Psoas muscle (tissue), 8 donors: ENCODE measurements around the gene RSPH6A. TPM values are rescaled to one million over a fixed set of nuclear protein-coding genes. Genes with fewer than 3 reads are reported as not detected.

Experiments
- ATAC-seq, 4 donors: fragments of 200-7000 bp; cut with Tn5 transposase; one replicate each; pipeline ENCODE4 v1.9.1; 2020; ENCODE audit warnings: moderate library complexity in 3 of 4, mild to moderate bottlenecking in 2 of 4
- DNase-seq, 2 donors: peaks; one replicate each; pipeline ENCODE4 v3.0.0-alpha.2; 2020
- H3K27ac ChIP-seq: fragments of 200-600 bp; one replicate; pipeline ENCODE4 v1.8.0; 2022
- H3K27me3 ChIP-seq, 3 donors: fragments of 200-600 bp in 1 of 3; one replicate each; pipeline versions ENCODE4 v1.6.1 to v1.8.0; 2013 to 2022; ENCODE audit warnings: low read length in 2 of 3, mild to moderate bottlenecking in 2 of 3, moderate library complexity in 1 of 3; ENCODE audit not compliant: insufficient read depth in 3 of 3
- H3K36me3 ChIP-seq, 2 donors: fragments of 200-600 bp in 1 of 2; one replicate each; pipeline versions ENCODE4 v1.6.1 to v1.8.0; 2013 to 2022; ENCODE audit warnings: low read depth in 1 of 2, mild to moderate bottlenecking in 1 of 2, moderate library complexity in 1 of 2; ENCODE audit not compliant: insufficient read depth in 1 of 2
- H3K4me1 ChIP-seq: fragments of 200-600 bp; one replicate; pipeline ENCODE4 v1.8.0; 2022
- H3K4me3 ChIP-seq: fragments of 200-600 bp; one replicate; pipeline ENCODE4 v1.8.0; 2022; ENCODE audit warnings: mild to moderate bottlenecking
- H3K9me3 ChIP-seq: fragments of 200-600 bp; one replicate; pipeline ENCODE4 v1.8.0; 2022
- CTCF ChIP-seq: fragments of 200-600 bp; IDR thresholded peaks from one replicate; pipeline ENCODE4 v1.8.0; 2022; ENCODE audit warnings: antibody characterized with exemption
- WGBS, 3 donors: extraction: QIAGEN DNeasy Blood & Tissue Kit; methylation state at CpG; one replicate each; pipeline versions ENCODE4 v1.1.6 to v1.1.7; 2013; 5-methylcytosine and 5-hydroxymethylcytosine counted together
- intact Hi-C, 2 donors: fragments of 100-400 bp; cut with DNase I; formaldehyde crosslinking; loops; one replicate each; pipeline versions ENCODE4 v1.11.0 to v1.14.2; 2022
- polyA plus RNA-seq, 3 donors: library from polyadenylated mRNA; stranded (reverse); fragments of 200-250 nt; gene quantifications; one replicate each; pipeline ENCODE4 v1.2.3, GENCODE V29; 2013
- total RNA-seq, 4 donors: library from RNA; stranded (reverse); fragmentation: NEBNext Ultra II Directional in 2 of 4; extraction: Animal tissue kit (Norgen Biotek cat#: 25700) in 2 of 4; gene quantifications; one replicate each; pipeline versions ENCODE4 v1.2.1 to v1.2.4, GENCODE V29; 2021 to 2023
- donor health status: healthy with polysubstance abuse.
- donor health status: DM: no; HTN: no; CAD: no; lungs with moderate emphysema.
- donor health status: Bipolar disorder and iron deficiency.
- donor health status: healthy.
- donor health status: DM: yes; HTN: yes; CAD: no.
- donor health status: DM: no; HTN: no; CAD: no.
- donor health status: DM: no; HTN: no; CAD: no.
- donor health status: DM: yes; HTN: yes; CAD: no.

Gene RSPH6A
- total and polyA plus RNA-seq, 7 donors, result 0.03 to 0.15 (median 0.09) TPM; not detected in 3

DNA sequence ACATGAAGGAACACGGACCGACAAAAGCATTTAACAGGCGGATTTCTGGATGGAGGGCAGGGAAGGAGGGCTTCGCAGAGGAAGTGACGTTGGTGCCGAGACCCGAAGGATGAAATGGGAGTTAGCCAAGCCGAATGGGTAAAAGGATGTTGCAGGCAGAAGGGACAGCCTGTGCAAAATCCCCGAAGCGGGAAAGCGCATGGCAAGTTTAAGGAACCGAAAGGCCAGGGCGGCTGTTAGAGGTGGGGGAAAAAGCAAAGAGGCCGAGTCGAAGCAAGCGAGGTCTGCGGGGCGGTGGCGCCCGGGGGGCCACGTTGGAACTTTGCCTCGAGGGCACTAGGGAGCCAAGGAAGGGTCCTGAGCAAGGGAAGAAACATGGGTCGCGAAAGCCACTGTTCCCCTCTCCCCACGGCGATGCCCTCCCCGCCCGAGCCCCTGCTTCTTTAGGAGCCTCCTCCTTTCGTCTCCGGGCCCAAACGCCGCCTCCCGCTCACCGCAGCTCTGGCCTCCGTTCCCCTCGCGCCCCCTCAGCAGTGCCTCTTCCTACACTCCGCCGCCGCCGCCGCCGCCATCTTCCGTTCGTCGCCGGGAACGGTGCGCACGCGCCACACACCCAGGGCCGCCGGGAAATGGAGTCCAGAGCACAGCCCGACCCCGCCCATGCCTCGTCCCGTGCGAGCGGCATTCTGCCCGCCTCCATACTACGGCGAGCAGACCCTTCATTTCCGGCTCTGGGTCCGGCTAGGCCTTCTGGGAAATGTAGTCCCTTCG is 47.6 kb upstream of the RSPH6A start, which contains the start of gene SYMPK:
Gene SYMPK (minus strand): TSS at position 584 of the 771 bp plus-strand sequence. CDS start 8,652 bp downstream, outside the sequence.
- DNase-seq (peak; percentile 99), ATAC-seq (peak; percentile 97 to 99 (median 98))
- intact Hi-C loops, result no loop called here
- Histone ChIP-seq H3K27ac (peak within 1 kb of the TSS; percentile 87), H3K9me3 (no peaks in the 10 kb centered on the region), H3K4me1 (peaks cover 5% of the 10 kb centered on the region), H3K27me3 (peaks cover 0 to 8% (median 0%) of the 10 kb centered on the region in 3 donors), H3K36me3 (peaks cover 0 to 24% of the 10 kb centered on the region in 2 donors), H3K4me3 (peak within 1 kb of the TSS; percentile 92)
- 0% methylated on average over 50 to 65 of the region's 65 CpGs for WGBS, 3 donors
- TF ChIP-seq CTCF, result no peak

DNA sequence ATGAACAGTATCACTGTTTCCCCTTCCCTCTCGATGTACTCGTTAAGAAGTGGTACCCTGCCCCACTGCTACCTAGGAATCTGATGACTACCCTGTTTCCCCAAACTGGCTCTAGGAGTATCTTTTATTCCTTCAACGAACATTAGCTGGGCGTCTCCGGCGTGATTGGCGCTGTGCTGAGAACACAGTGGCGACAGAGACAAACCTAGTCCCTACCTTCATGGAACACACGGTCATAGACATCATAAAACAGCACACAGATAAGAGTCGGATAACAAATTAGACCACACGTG is 47.1 kb upstream of the RSPH6A start:
- Histone ChIP-seq H3K4me1 (peaks cover 5% of the 10 kb centered on the region), H3K27ac (peak overlapping the region; percentile 87), H3K27me3 (peaks cover 0 to 8% (median 0%) of the 10 kb centered on the region in 3 donors), H3K9me3 (no peaks in the 10 kb centered on the region), H3K36me3 (peaks cover 0 to 25% of the 10 kb centered on the region in 2 donors), H3K4me3 (peak overlapping the region; percentile 92)
- intact Hi-C loops, result no loop called here
- ATAC-seq (peak in 2 of 4 donors; percentile 3 to 15), DNase-seq (no peak)
- 0 to 1% (median 0%) methylated on average over 11 of the region's 11 CpGs for WGBS, 3 donors
- TF ChIP-seq CTCF, result no peak

- no peak for TF ChIP-seq CTCF
- ATAC-seq, result no peak
- H3K27me3 ChIP-seq, result peaks cover 0 to 8% (median 0%) of the 10 kb centered on the region in 3 donors
- intact Hi-C loops, result no loop called here
- peaks cover 5% of the 10 kb centered on the region for H3K4me1 ChIP-seq
- WGBS, 3 donors, result 82 to 92% (median 87%) methylated on average over 15 of the region's 15 CpGs
- peaks cover 0 to 32% of the 10 kb centered on the region in 2 donors for H3K36me3 ChIP-seq
- no peak for DNase-seq
- H3K4me3 ChIP-seq, result no peak overlapping the region
- no peaks in the 10 kb centered on the region for H3K9me3 ChIP-seq
- H3K27ac ChIP-seq, result no peak overlapping the region
These were observed 45.5 kb upstream of the RSPH6A start for GRCh38 chr19:45860359-45861259.

GRCh38 chr19:45854167-45854778 is 39.2 kb upstream of the RSPH6A start:
- H3K4me3 ChIP-seq, result no peak overlapping the region
- ATAC-seq, result peak in 2 of 4 donors; percentile 18 to 32
- WGBS, 3 donors, result 88 to 95% (median 94%) methylated on average over 16 of the region's 16 CpGs
- no peak overlapping the region for H3K27ac ChIP-seq
- no peak for TF ChIP-seq CTCF
- DNase-seq, result peak in 1 of 2 donors; percentile 42
- peaks cover 3 to 79% of the 10 kb centered on the region in 2 donors for H3K36me3 ChIP-seq
- no peaks in the 10 kb centered on the region for H3K27me3 ChIP-seq
- no peaks in the 10 kb centered on the region for H3K4me1 ChIP-seq
- no peaks in the 10 kb centered on the region for H3K9me3 ChIP-seq
- intact Hi-C loops, result no loop called here
